Ovary (tissue), 9 donors: Measurements from ENCODE around the gene HK1. TPM values are rescaled to one million over a fixed set of nuclear protein-coding genes. Genes with fewer than 3 reads are reported as not detected.

Experiments
- DNase-seq, 5 donors: peaks; one replicate each; pipeline ENCODE4 v3.0.0-alpha.2; 2019 to 2020
- H3K27ac ChIP-seq, 2 donors: fragments of 200-600 bp; one replicate each; pipeline versions ENCODE4 v1.5.1 to v1.8.0; 2019 to 2022
- H3K27me3 ChIP-seq: fragments of 200-600 bp; one replicate; pipeline ENCODE4 v1.8.0; 2022
- H3K36me3 ChIP-seq: fragments of 200-600 bp; sonication (generic); one replicate; pipeline ENCODE4 v1.5.1; 2019
- H3K4me1 ChIP-seq: one replicate; pipeline ENCODE4 v1.8.1; 2013; ENCODE audit warnings: mild to moderate bottlenecking, moderate library complexity; ENCODE audit not compliant: insufficient read depth
- H3K4me3 ChIP-seq: fragments of 200-600 bp; sonication (generic); one replicate; pipeline ENCODE4 v1.5.1; 2017
- H3K9me3 ChIP-seq, 2 donors: fragments of 200-600 bp in 1 of 2; sonication (generic) in 1 of 2; one replicate each; pipeline versions ENCODE4 v1.5.1 to v1.8.1; 2013 to 2019; ENCODE audit warnings: mild to moderate bottlenecking in 1 of 2, moderate library complexity in 1 of 2
- WGBS, 3 donors: extraction: QIAGEN DNeasy Blood & Tissue Kit in 1 of 3; methylation state at CpG; one replicate each; pipeline versions ENCODE4 v1.1.5 to v1.1.7; 2013 to 2017; 5-methylcytosine and 5-hydroxymethylcytosine counted together
- intact Hi-C, 4 donors: fragments of 100-400 bp; cut with DNase I; formaldehyde crosslinking; loops; one replicate each; pipeline versions ENCODE4 v1.11.0 to v1.15.1; 2022 to 2023
- polyA plus RNA-seq, 2 donors: library from polyadenylated mRNA; stranded (reverse); fragments of 200-250 nt in 1 of 2; fragments of 350-450 nt in 1 of 2; fragmentation: Illumina TruSeq in 1 of 2; extraction: RNeasy Lipid Tissue Mini Kit (QIAGEN cat#74804) in 1 of 2; gene quantifications; one replicate each; pipeline ENCODE4 v1.2.3, GENCODE V29; 2013 to 2014
- total RNA-seq, 7 donors: library from RNA; depleted of rRNA in 2 of 7; stranded (reverse); fragments of >200 nt in 2 of 7; fragmentation: NEBNext Ultra II Directional in 3 of 7; extraction: Animal tissue kit (Norgen Biotek cat#: 25700) in 3 of 7; gene quantifications; one replicate each; pipeline versions ENCODE4 v1.1.0 to v1.2.4, GENCODE V29; 2016 to 2023
- TF ChIP-seq, protein P1 (sequence below), 3 donors: fragments of 450-650 bp in 2 of 3; fragments of 200-600 bp in 1 of 3; IDR thresholded peaks; one replicate each; pipeline versions ENCODE4 v1.5.1 to v1.8.0; 2016 to 2022; ENCODE audit warnings: antibody characterized with exemption in 3 of 3, mild to moderate bottlenecking in 1 of 3
- donor health status: DM: no; HTN: no; CAD: no; lungs with moderate emphysema.
- donor health status: DM: no; HTN: no; CAD: no.
- donor health status: Bipolar disorder and iron deficiency.
- donor health status: DM: yes; HTN: yes; CAD: no.
- donor health status: DM: no; HTN: no; CAD: no.
- donor health status: DM: yes; HTN: yes; CAD: no.

HK1 gene
- total and polyA plus RNA-seq, 9 donors = 12.8 to 63.1 (median 35.8) TPM

DNA sequence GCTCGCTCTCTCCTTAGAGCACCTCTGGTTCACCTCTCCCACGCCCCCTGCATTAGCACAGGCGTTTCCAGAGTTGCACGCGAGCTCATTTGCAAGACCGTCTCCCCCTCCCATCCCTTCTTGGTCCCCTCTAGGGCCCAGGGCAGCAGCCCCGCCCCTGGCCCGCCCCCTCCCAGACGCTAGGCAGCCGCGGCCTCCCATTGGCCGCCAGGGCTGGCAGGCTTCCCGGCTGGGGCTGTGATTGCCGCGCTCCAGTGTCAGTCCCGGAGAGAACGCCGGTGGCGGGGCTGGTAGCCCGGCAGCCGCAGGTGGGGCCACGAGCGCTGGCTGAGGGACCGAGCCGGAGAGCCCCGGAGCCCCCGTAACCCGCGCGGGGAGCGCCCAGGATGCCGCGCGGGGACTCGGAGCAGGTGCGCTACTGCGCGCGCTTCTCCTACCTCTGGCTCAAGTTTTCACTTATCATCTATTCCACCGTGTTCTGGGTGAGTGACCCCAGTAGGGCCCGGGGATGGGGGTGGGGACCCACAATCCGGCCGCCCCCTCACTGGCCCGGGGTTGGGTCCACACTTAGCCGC, 173.0 kb downstream of the HK1 start, which contains the start of gene TSPAN15:
TSPAN15 (plus strand) TSS at position 257 of the 575 bp plus-strand sequence; CDS start at position 387, 130 bp downstream.
- peak; percentile 42 to 80 (median 70) for DNase-seq
- Histone ChIP-seq H3K36me3 (no peaks in the 10 kb centered on the region), H3K9me3 (no peaks in the 10 kb centered on the region), H3K4me3 (peak within 1 kb of the TSS; percentile 74), H3K4me1 (peaks cover 6% of the 10 kb centered on the region), H3K27me3 (no peaks in the 10 kb centered on the region), H3K27ac (no peak within 1 kb of the TSS)
- 1% methylated on average over 17 to 45 of the region's 45 CpGs for WGBS, 3 donors
- TF ChIP-seq, protein P1, sequence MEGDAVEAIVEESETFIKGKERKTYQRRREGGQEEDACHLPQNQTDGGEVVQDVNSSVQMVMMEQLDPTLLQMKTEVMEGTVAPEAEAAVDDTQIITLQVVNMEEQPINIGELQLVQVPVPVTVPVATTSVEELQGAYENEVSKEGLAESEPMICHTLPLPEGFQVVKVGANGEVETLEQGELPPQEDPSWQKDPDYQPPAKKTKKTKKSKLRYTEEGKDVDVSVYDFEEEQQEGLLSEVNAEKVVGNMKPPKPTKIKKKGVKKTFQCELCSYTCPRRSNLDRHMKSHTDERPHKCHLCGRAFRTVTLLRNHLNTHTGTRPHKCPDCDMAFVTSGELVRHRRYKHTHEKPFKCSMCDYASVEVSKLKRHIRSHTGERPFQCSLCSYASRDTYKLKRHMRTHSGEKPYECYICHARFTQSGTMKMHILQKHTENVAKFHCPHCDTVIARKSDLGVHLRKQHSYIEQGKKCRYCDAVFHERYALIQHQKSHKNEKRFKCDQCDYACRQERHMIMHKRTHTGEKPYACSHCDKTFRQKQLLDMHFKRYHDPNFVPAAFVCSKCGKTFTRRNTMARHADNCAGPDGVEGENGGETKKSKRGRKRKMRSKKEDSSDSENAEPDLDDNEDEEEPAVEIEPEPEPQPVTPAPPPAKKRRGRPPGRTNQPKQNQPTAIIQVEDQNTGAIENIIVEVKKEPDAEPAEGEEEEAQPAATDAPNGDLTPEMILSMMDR (IDR thresholded peaks at IDR 0.05) = no peak
- intact Hi-C loops = no loop called here

Other genes starting within 250 kb of the HK1 start
- 10 to 100 TPM; 22.0 to 95.2 (median 36.0) TPM for gene SRGN, start 190.4 kb upstream of the HK1 start, total RNA-seq
- gene SRGN, start 190.4 kb upstream of the HK1 start, polyA plus RNA-seq = 100 to 1,000 TPM in 1 of 2 donors, 10 to 100 TPM in 1; 67.3 to 107 TPM
- gene VPS26A, start 154.3 kb upstream of the HK1 start, total RNA-seq = 10 to 100 TPM; 21.3 to 52.4 (median 44.1) TPM
- 10 to 100 TPM; 27.8 to 65.4 TPM for gene VPS26A, start 154.3 kb upstream of the HK1 start, polyA plus RNA-seq
- 10 to 100 TPM; 21.7 to 39.8 (median 28.4) TPM for gene SUPV3L1, start 98.3 kb upstream of the HK1 start, total RNA-seq
- 10 to 100 TPM; 23.6 to 35.0 TPM for gene SUPV3L1, start 98.3 kb upstream of the HK1 start, polyA plus RNA-seq
- 1 to 10 TPM in 2 of 7 donors, under 1 TPM in 3, not detected in 2; 0.83 to 6.4 (median 0.94) TPM for gene HKDC1, start 58.2 kb upstream of the HK1 start, total RNA-seq
- gene HKDC1, start 58.2 kb upstream of the HK1 start, polyA plus RNA-seq = 1 to 10 TPM in 1 of 2 donors, under 1 TPM in 1; 0.01 to 1.1 TPM
- gene TACR2, start 138.4 kb downstream of the HK1 start, total RNA-seq = 1 to 10 TPM; 1.0 to 6.2 (median 2.2) TPM
- 1 to 10 TPM; 1.4 to 2.5 TPM for gene TACR2, start 138.4 kb downstream of the HK1 start, polyA plus RNA-seq
- 10 to 100 TPM in 3 of 7 donors, 1 to 10 TPM in 4; 2.8 to 13.7 (median 5.6) TPM for gene TSPAN15, start 173.0 kb downstream of the HK1 start, total RNA-seq
- 10 to 100 TPM in 1 of 2 donors, 1 to 10 TPM in 1; 5.1 to 13.7 TPM for gene TSPAN15, start 173.0 kb downstream of the HK1 start, polyA plus RNA-seq